Loucy (cell line): ENCODE measurements around the gene CNTN4.

ENCODE experiments used
- H2AFZ ChIP-seq: fragments of 200-600 bp; sonication (generic); 2 replicates; pipeline ENCODE4 v1.6.0; 2016; ENCODE audit warnings: antibody characterized with exemption, mild to moderate bottlenecking, low read length, moderate library complexity
- H3F3A ChIP-seq: fragments of 200-600 bp; 2 replicates; pipeline ENCODE4 v1.6.0; 2016; ENCODE audit warnings: antibody characterized with exemption, low read depth, mild to moderate bottlenecking
- H3K27me3 ChIP-seq: fragments of 200-600 bp; sonication (generic); 2 replicates; pipeline ENCODE4 v1.6.1; 2014; ENCODE audit warnings: low read length, mild to moderate bottlenecking; ENCODE audit not compliant: insufficient read depth, poor library complexity, severe bottlenecking
- H3K36me3 ChIP-seq: fragments of 200-600 bp; sonication (generic); 2 replicates; pipeline ENCODE4 v1.6.1; 2016; ENCODE audit warnings: low read length; ENCODE audit not compliant: insufficient read depth
- H3K4me1 ChIP-seq: fragments of 200-600 bp; sonication (generic); 2 replicates; pipeline ENCODE4 v1.5.1; 2014; ENCODE audit warnings: low read length, mild to moderate bottlenecking; ENCODE audit not compliant: insufficient read depth, poor library complexity, severe bottlenecking
- H3K4me2 ChIP-seq: fragments of 200-600 bp; sonication (generic); 2 replicates; pipeline ENCODE4 v1.6.0; 2014; ENCODE audit warnings: antibody characterized with exemption, low read length, low read depth, mild to moderate bottlenecking; ENCODE audit not compliant: poor library complexity, severe bottlenecking
- H3K4me3 ChIP-seq: fragments of 200-600 bp; sonication (generic); 2 replicates; pipeline ENCODE4 v1.5.1; 2014; ENCODE audit warnings: low read length, mild to moderate bottlenecking, mixed read lengths; ENCODE audit not compliant: poor library complexity, severe bottlenecking
- H3K79me2 ChIP-seq: fragments of 200-600 bp; sonication (generic); 2 replicates; pipeline ENCODE4 v1.6.1; 2014; ENCODE audit warnings: low read length; ENCODE audit not compliant: insufficient read depth
- H3K9ac ChIP-seq: fragments of 200-600 bp; sonication (generic); 2 replicates; pipeline ENCODE4 v1.6.0; 2014; ENCODE audit warnings: mild to moderate bottlenecking, low read depth, low read length, moderate library complexity; ENCODE audit not compliant: poor library complexity, severe bottlenecking
- H3K9me2 ChIP-seq: fragments of 200-600 bp; sonication (generic); replicated peaks from 2 replicates; pipeline ENCODE4 v1.6.1; 2016; ENCODE audit warnings: low read depth, low read length, mixed read lengths
- H3K9me3 ChIP-seq: fragments of 200-600 bp; sonication (generic); 2 replicates; pipeline ENCODE4 v1.6.1; 2014; ENCODE audit warnings: mild to moderate bottlenecking, antibody characterized with exemption, low read length, low read depth; ENCODE audit not compliant: insufficient read depth
- H4K20me1 ChIP-seq: fragments of 200-600 bp; sonication (generic); 2 replicates; pipeline ENCODE4 v1.6.0; 2014; ENCODE audit warnings: antibody characterized with exemption, low read length, mild to moderate bottlenecking; ENCODE audit not compliant: insufficient read depth, poor library complexity, severe bottlenecking
- CTCF ChIP-seq: fragments of 200-600 bp; sonication (generic); conservative IDR thresholded peaks from 2 replicates; pipeline ENCODE4 v1.5.1; 2014; ENCODE audit warnings: mild to moderate bottlenecking, antibody characterized with exemption, low read length
- EZH2phosphoT487 ChIP-seq: fragments of 200-600 bp; IDR thresholded peaks from 2 replicates; pipeline ENCODE4 v1.6.1; 2018; ENCODE audit warnings: antibody characterized with exemption, mild to moderate bottlenecking, moderate library complexity, borderline replicate concordance

CNTN4 gene

GRCh38 chr3:2876362-2876761, 777.7 kb downstream of the CNTN4 start:
- Histone ChIP-seq H3K36me3 (no peaks in the 10 kb centered on the region), H3K4me1 (no peaks in the 10 kb centered on the region), H3K27me3 (no peaks in the 10 kb centered on the region), H4K20me1 (no peaks in the 10 kb centered on the region), H3K4me2 (no peak overlapping the region), H3K4me3 (no peak overlapping the region), H3K9me2 (no peaks in the 10 kb centered on the region), H3K9ac (no peak overlapping the region), H3K79me2 (no peaks in the 10 kb centered on the region), H2AFZ (no peak overlapping the region), H3K9me3 (peaks cover 7% of the 10 kb centered on the region; the same call in 1 of the 2 replicates), H3F3A (no peaks in the 10 kb centered on the region)
- TF ChIP-seq EZH2phosphoT487 (no peak), CTCF (no peak)

GRCh38 chr3:2879023-2879422, 780.4 kb downstream of the CNTN4 start:
- Histone ChIP-seq H3F3A (no peaks in the 10 kb centered on the region), H3K36me3 (no peaks in the 10 kb centered on the region), H4K20me1 (no peaks in the 10 kb centered on the region), H2AFZ (no peak overlapping the region), H3K9me2 (no peaks in the 10 kb centered on the region), H3K9ac (no peak overlapping the region), H3K27me3 (no peaks in the 10 kb centered on the region), H3K4me3 (no peak overlapping the region), H3K4me2 (no peak overlapping the region), H3K4me1 (no peaks in the 10 kb centered on the region), H3K79me2 (no peaks in the 10 kb centered on the region), H3K9me3 (peaks cover 7% of the 10 kb centered on the region; the same call in 1 of the 2 replicates)
- no peak for TF ChIP-seq CTCF
- no peak for TF ChIP-seq EZH2phosphoT487

- Histone ChIP-seq H2AFZ (no peak overlapping the region), H3K4me2 (no peak overlapping the region)
- TF ChIP-seq EZH2phosphoT487 (no peak), CTCF (no peak)
Observed at GRCh38 chr3:2879587-2879986, 780.9 kb downstream of the CNTN4 start.

More at GRCh38 chr3:2879587-2879986, 780.9 kb downstream of the CNTN4 start:
- H3K9ac ChIP-seq, result no peak overlapping the region
- no peaks in the 10 kb centered on the region for H3K4me1 ChIP-seq
- no peaks in the 10 kb centered on the region for H3K36me3 ChIP-seq
- no peaks in the 10 kb centered on the region for H3F3A ChIP-seq
- H3K9me2 ChIP-seq, result no peaks in the 10 kb centered on the region
- H4K20me1 ChIP-seq, result no peaks in the 10 kb centered on the region
- H3K79me2 ChIP-seq, result no peaks in the 10 kb centered on the region
- peaks cover 7% of the 10 kb centered on the region; the same call in 1 of the 2 replicates for H3K9me3 ChIP-seq
- H3K27me3 ChIP-seq, result no peaks in the 10 kb centered on the region
- H3K4me3 ChIP-seq, result no peak overlapping the region
